Mesothelial cell of epicardium (in vitro differentiated cells): ENCODE measurements around the gene CENPX. TPM values are rescaled to one million over a fixed set of nuclear protein-coding genes. Genes with fewer than 3 reads are reported as not detected.

Experiments
- DNase-seq, 2 experiments: peaks; one replicate each; pipeline ENCODE4 v3.0.0; 2021; ENCODE audit warnings: low spot score in 2 of 2; ENCODE audit not compliant: unreplicated experiment in 2 of 2
- H3K27ac Mint-ChIP-seq: 2 replicates; pipeline ENCODE4 v1.8.0; 2021; ENCODE audit warnings: mixed read lengths
- H3K27me3 Mint-ChIP-seq: 2 replicates; pipeline ENCODE4 v1.8.0; 2021; ENCODE audit warnings: low read depth, mixed read lengths
- H3K36me3 Mint-ChIP-seq: 2 replicates; pipeline ENCODE4 v1.8.0; 2021; ENCODE audit warnings: mixed read lengths
- H3K4me1 Mint-ChIP-seq: 2 replicates; pipeline ENCODE4 v1.8.0; 2021; ENCODE audit warnings: mixed read lengths
- H3K4me3 Mint-ChIP-seq: 2 replicates; pipeline ENCODE4 v1.8.0; 2021; ENCODE audit warnings: mild to moderate bottlenecking, moderate library complexity, mixed read lengths
- H3K9me3 Mint-ChIP-seq: 2 replicates; pipeline ENCODE4 v1.8.0; 2021; ENCODE audit warnings: mixed read lengths
- CTCF ChIP-seq: fragments of 200-600 bp; sonication (generic); IDR thresholded peaks from one replicate; pipeline ENCODE4 v1.5.0; 2021; ENCODE audit warnings: antibody characterized with exemption; ENCODE audit not compliant: unreplicated experiment
- total RNA-seq: library from RNA; stranded (reverse); gene quantifications from 3 replicates; pipeline ENCODE4 v1.2.1, GENCODE V29; 2021

The CENPX gene
- total RNA-seq, 1 donor from 2014 or later, result 40.6 TPM

GRCh38 chr17:82012261-82012639 is 10.4 kb downstream of the CENPX start:
- H3K27ac Mint-ChIP-seq, result no peak overlapping the region
- no peaks in the 10 kb centered on the region for H3K9me3 Mint-ChIP-seq
- H3K4me3 Mint-ChIP-seq, result no peak overlapping the region
- H3K27me3 Mint-ChIP-seq, result no peaks in the 10 kb centered on the region
- H3K4me1 Mint-ChIP-seq, result peaks cover 4% of the 10 kb centered on the region
- no peak for DNase-seq
- no peaks in the 10 kb centered on the region for H3K36me3 Mint-ChIP-seq
- TF ChIP-seq CTCF, result no peak

- H3K9me3 Mint-ChIP-seq, result no peaks in the 10 kb centered on the region
- H3K36me3 Mint-ChIP-seq, result no peaks in the 10 kb centered on the region
- H3K4me3 Mint-ChIP-seq, result no peak overlapping the region
- no peak for DNase-seq
- H3K27ac Mint-ChIP-seq, result no peak overlapping the region
- peaks cover 4% of the 10 kb centered on the region for H3K4me1 Mint-ChIP-seq
- H3K27me3 Mint-ChIP-seq, result no peaks in the 10 kb centered on the region
- no peak for TF ChIP-seq CTCF
Measured at GRCh38 chr17:82011617-82012187, 11.0 kb downstream of the CENPX start.

- Mint-ChIP-seq H3K36me3 (no peaks in the 10 kb centered on the region), H3K27ac (no peak overlapping the region), H3K4me3 (no peak overlapping the region), H3K4me1 (peaks cover 12% of the 10 kb centered on the region), H3K27me3 (no peaks in the 10 kb centered on the region), H3K9me3 (no peaks in the 10 kb centered on the region)
- no peak for TF ChIP-seq CTCF
- DNase-seq, result no peak
Measured at GRCh38 chr17:82010575-82011525, 11.8 kb downstream of the CENPX start.

- Mint-ChIP-seq H3K9me3 (no peaks in the 10 kb centered on the region), H3K4me1 (peaks cover 12% of the 10 kb centered on the region), H3K36me3 (no peaks in the 10 kb centered on the region), H3K27me3 (no peaks in the 10 kb centered on the region), H3K4me3 (no peak overlapping the region), H3K27ac (no peak overlapping the region)
- no peak for DNase-seq
- no peak for TF ChIP-seq CTCF
Measured at GRCh38 chr17:82009413-82009812, 13.3 kb downstream of the CENPX start.

- no peak for TF ChIP-seq CTCF
- DNase-seq, result no peak
- H3K36me3 Mint-ChIP-seq, result no peaks in the 10 kb centered on the region
- H3K27me3 Mint-ChIP-seq, result no peaks in the 10 kb centered on the region
- H3K4me3 Mint-ChIP-seq, result no peak overlapping the region
- no peaks in the 10 kb centered on the region for H3K9me3 Mint-ChIP-seq
- peaks cover 13% of the 10 kb centered on the region for H3K4me1 Mint-ChIP-seq
- no peak overlapping the region for H3K27ac Mint-ChIP-seq
Measured at GRCh38 chr17:82008941-82009405, 13.7 kb downstream of the CENPX start.
